Right atrium auricular region (tissue), 2 donors: ENCODE measurements around the gene SCAF4. TPM values are rescaled to one million over a fixed set of nuclear protein-coding genes. Genes with fewer than 3 reads are reported as not detected.

Experiments
- DNase-seq: peaks from one replicate; pipeline ENCODE4 v3.0.0-alpha.2; 2019; ENCODE audit warnings: low spot score
- H3K27ac ChIP-seq, 2 donors: fragments of 200-600 bp; sonication (generic); 1 replicate in 1 of 2; 2 replicates in 1 of 2; pipeline ENCODE4 v1.5.1; 2016 to 2019
- H3K27me3 ChIP-seq, 2 donors: fragments of 200-600 bp; sonication (generic); one replicate each; pipeline versions ENCODE4 v1.5.1 to v1.6.0; 2017 to 2019
- H3K36me3 ChIP-seq: fragments of 200-600 bp; sonication (generic); one replicate; pipeline ENCODE4 v1.5.1; 2016
- H3K4me1 ChIP-seq, 2 donors: fragments of 200-600 bp; sonication (generic); one replicate each; pipeline versions ENCODE4 v1.5.1 to v1.6.0; 2017 to 2019
- H3K4me3 ChIP-seq, 2 donors: fragments of 200-600 bp; sonication (generic); 1 replicate in 1 of 2; 2 replicates in 1 of 2; pipeline ENCODE4 v1.5.1; 2017 to 2019; ENCODE audit warnings: mild to moderate bottlenecking in 1 of 2, moderate library complexity in 1 of 2
- H3K9me3 ChIP-seq, 2 donors: fragments of 200-600 bp; sonication (generic); one replicate each; pipeline ENCODE4 v1.5.1; 2019
- total RNA-seq, 2 donors: library from RNA; depleted of rRNA; stranded (reverse); fragments of >200 nt; gene quantifications; one replicate each; pipeline ENCODE4 v1.1.0, GENCODE V29; 2016
- TF ChIP-seq, protein P1 (sequence below), 2 donors: fragments of 200-600 bp; sonication (generic); IDR thresholded peaks; one replicate each; pipeline ENCODE4 v1.5.1; 2019; ENCODE audit warnings: antibody characterized with exemption in 2 of 2

The SCAF4 gene
- total RNA-seq, 2 donors from 2014 or later: 8.8 to 12.2 TPM

DNA sequence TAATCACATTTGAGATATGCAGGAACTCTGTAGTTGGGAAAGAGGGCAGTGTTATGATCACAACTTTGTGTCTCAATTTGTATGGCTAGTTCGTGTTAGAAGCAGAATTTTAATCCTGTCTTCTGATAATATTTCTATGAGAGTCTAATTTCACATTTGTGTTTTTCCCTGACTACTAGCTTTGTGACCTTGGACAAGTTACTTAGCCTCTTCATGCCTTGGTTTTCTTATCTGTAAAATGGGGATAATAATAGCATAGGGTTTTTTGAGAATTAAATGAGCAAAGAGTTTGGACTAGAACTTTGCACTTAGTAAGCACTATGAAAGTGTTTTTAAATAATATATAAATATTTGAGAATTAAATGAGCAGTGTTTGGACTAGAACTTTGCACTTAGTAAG, 24.9 kb upstream of the SCAF4 start:
- TF ChIP-seq, protein P1, sequence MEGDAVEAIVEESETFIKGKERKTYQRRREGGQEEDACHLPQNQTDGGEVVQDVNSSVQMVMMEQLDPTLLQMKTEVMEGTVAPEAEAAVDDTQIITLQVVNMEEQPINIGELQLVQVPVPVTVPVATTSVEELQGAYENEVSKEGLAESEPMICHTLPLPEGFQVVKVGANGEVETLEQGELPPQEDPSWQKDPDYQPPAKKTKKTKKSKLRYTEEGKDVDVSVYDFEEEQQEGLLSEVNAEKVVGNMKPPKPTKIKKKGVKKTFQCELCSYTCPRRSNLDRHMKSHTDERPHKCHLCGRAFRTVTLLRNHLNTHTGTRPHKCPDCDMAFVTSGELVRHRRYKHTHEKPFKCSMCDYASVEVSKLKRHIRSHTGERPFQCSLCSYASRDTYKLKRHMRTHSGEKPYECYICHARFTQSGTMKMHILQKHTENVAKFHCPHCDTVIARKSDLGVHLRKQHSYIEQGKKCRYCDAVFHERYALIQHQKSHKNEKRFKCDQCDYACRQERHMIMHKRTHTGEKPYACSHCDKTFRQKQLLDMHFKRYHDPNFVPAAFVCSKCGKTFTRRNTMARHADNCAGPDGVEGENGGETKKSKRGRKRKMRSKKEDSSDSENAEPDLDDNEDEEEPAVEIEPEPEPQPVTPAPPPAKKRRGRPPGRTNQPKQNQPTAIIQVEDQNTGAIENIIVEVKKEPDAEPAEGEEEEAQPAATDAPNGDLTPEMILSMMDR (IDR thresholded peaks at IDR 0.05): no peak
- DNase-seq: no peak
- Histone ChIP-seq H3K36me3 (no peaks in the 10 kb centered on the region), H3K27me3 (no peaks in the 10 kb centered on the region), H3K9me3 (no peaks in the 10 kb centered on the region), H3K27ac (no peak overlapping the region), H3K4me1 (no peaks in the 10 kb centered on the region), H3K4me3 (no peak overlapping the region)

DNA sequence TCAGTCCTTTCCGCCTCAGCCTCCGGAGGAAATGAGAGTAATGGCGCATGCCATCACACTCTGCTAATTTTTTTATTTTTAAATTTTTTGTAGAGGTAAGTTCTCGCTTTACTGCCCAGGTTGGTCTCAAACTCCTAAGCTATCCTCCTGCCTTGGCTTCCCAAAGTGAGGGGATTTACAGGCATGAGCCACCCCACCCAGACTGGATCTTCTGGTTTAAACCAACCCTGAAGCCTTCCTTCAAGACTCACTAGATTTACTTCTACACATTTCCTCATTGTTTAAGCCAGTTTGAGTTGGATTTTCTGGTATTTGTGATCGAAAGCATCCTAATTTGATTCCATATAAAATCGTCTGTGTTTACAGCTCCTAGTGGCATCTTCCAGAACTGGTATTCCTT, 23.1 kb upstream of the SCAF4 start:
- Histone ChIP-seq H3K4me1 (no peaks in the 10 kb centered on the region), H3K9me3 (no peaks in the 10 kb centered on the region), H3K27ac (no peak overlapping the region), H3K36me3 (no peaks in the 10 kb centered on the region), H3K4me3 (no peak overlapping the region), H3K27me3 (no peaks in the 10 kb centered on the region)
- TF ChIP-seq, protein P1 (IDR thresholded peaks at IDR 0.05): no peak
- DNase-seq: no peak

DNA sequence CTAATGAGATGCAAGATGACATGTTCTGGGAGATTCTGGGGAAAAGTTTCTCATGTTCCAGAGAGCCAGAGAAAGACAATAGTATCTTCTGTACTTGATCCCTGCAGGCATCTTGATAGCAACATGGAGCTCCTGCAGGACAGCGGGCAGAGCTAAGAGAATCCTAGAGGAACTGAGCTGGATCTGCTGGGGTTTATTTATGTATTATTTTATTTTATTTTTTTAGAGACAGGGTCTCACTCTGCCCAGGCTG, 22.7 kb upstream of the SCAF4 start:
- no peaks in the 10 kb centered on the region for H3K9me3 ChIP-seq
- H3K4me3 ChIP-seq: no peak overlapping the region
- H3K27ac ChIP-seq: no peak overlapping the region
- no peaks in the 10 kb centered on the region for H3K27me3 ChIP-seq
- TF ChIP-seq, protein P1 (IDR thresholded peaks at IDR 0.05): no peak
- no peak for DNase-seq
- no peaks in the 10 kb centered on the region for H3K36me3 ChIP-seq
- no peaks in the 10 kb centered on the region for H3K4me1 ChIP-seq

DNA sequence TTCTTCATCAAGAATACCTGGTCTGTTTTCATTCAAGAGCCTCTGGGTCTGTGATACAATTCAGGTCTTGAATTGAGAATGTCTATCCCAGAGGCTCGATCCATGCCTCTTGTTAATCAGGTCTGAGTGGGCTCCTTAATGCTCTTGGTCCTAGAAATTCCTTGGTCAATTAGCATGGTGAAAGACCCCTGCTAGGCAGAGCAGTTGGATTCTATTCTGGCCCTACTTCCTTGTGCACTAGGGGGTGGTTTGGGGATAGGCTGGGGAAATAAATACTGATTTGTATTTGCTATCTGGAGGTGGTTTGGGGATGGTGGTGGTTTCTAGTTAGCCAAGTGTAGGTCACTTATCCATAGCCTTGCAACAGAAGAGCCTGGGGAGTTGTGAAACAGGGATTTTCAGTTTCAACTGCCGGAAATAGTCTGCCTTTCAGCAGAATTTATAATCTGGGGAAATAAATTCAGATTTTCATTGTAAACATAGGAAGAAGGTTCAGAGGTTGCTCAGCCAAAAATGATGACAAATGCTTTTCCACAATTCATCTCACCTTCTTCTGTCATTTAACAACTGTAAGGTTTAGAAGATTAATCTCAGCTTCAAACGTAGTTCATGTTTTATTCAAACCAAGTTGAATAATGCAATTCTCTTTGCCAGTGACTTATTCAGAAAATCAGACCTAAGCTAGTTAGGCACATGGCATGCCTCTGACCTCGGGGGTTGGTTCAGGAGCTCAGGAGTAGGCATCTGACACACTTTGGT, 22.2 kb upstream of the SCAF4 start:
- Histone ChIP-seq H3K4me1 (no peaks in the 10 kb centered on the region), H3K9me3 (no peaks in the 10 kb centered on the region), H3K27me3 (no peaks in the 10 kb centered on the region), H3K36me3 (no peaks in the 10 kb centered on the region), H3K27ac (no peak overlapping the region), H3K4me3 (no peak overlapping the region)
- DNase-seq: no peak
- TF ChIP-seq, protein P1 (IDR thresholded peaks at IDR 0.05): no peak

DNA sequence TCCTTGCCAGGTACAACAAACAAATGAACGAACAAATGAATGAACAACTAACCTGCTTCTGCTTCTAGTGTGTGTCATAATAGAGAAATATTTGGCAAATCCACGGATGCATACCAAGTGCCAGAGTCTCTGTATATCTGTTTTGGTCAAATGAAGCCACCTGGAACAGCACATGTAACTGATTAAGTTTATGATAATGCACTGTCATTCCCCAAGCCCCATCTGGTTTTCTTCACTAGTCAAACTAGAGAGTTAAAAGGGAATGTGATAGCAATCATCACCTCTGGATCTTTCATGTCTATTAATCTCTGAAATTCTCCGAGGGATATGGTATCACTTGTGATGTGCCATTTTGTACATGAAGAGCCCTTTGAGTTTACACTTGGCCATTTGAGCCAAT, 21.0 kb upstream of the SCAF4 start:
- Histone ChIP-seq H3K9me3 (no peaks in the 10 kb centered on the region), H3K4me1 (no peaks in the 10 kb centered on the region), H3K4me3 (no peak overlapping the region), H3K36me3 (no peaks in the 10 kb centered on the region), H3K27me3 (no peaks in the 10 kb centered on the region), H3K27ac (no peak overlapping the region)
- TF ChIP-seq, protein P1 (IDR thresholded peaks at IDR 0.05): no peak
- no peak for DNase-seq

DNA sequence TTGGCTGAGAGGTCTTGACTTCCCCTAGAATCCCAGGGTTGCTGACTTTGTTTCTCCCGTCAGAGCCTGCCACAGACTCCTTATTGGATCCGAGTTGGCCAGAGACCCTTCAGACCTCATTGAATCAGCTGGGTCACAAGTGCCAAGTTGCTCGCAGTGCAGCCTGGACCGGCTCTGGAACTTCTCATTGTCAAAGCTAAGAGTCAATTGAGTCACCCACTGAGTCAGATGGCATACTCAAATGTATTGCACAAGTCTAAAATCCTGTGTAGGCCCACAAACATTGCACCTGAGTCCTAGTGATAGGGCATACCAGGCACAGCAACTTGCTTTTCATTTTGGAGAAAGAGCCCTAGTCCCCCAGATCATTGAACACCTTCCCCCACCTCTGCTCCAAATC, 20.4 kb upstream of the SCAF4 start:
- Histone ChIP-seq H3K36me3 (no peaks in the 10 kb centered on the region), H3K27me3 (no peaks in the 10 kb centered on the region), H3K27ac (no peak overlapping the region), H3K4me1 (no peaks in the 10 kb centered on the region), H3K4me3 (no peak overlapping the region), H3K9me3 (no peaks in the 10 kb centered on the region)
- no peak for DNase-seq
- TF ChIP-seq, protein P1 (IDR thresholded peaks at IDR 0.05): no peak
